HG03439 (cell line): ENCODE results near the gene MSI2.
A peak's percentile ranks its signal among the peaks of the same experiment; 100 is the strongest.
"Not testable (repeated sequence)": the region's sequence is repeated elsewhere in the genome, so short reads cannot be mapped to it uniquely, and the experiment has no call there.

Experiments
- ATAC-seq: cut with Tn5 transposase; IDR thresholded peaks from one replicate; pipeline ENCODE4 v1.9.1; 2021; ENCODE audit warnings: mild to moderate bottlenecking, moderate library complexity; ENCODE audit not compliant: unreplicated experiment

Gene MSI2

GRCh38 chr17:57603546-57603945 lies 347.2 kb downstream of the MSI2 start:
- ATAC-seq: no peak

DNA sequence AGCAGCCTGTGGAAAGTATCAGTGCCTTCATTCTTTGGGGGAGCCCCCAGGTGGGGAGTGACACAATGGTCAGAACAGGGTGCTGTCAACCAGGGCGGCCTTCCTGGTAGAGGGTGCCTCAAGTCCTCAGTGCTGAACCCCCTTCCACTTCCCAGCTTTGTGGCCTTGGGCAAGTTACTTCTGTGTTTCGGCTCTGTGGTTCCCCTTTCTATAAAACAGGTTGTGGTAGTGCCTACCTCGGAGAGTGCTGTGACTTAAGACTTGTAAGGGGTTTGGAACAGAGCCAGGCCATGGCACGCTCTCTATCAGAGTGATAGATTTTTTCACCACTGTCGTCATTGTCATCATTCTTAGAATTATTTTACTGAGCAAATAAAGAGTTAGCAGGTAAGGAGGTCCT lies 347.7 kb downstream of the MSI2 start:
- ATAC-seq: peak; percentile 42

- ATAC-seq: peak; percentile 55
Measured at GRCh38 chr17:57604771-57605674, 348.7 kb downstream of the MSI2 start.

DNA sequence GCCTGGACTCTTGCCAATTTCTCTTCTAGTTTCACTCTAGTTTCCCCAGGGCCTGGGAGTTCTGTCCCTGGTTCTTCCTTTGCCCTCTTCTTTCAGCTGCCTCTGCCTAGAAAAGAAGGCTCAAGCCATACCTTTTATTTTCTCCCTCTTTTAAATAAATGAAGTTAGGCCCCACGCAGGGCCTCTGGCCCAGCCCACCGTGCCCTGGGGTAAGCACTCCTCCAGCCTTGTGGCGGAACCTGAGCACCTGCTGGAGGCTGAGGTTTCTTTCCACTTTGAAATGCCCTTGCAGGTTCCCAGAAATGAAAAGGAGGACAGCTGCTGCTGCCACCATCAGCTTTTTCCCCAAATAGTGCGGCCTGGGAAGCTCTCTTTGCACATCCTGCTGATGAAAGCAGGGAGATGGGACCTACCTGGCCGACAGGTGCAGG lies 349.4 kb downstream of the MSI2 start:
- peak; percentile 31 for ATAC-seq

GRCh38 chr17:57606111-57606875 lies 350.0 kb downstream of the MSI2 start:
- no peak for ATAC-seq

GRCh38 chr17:57607553-57608120 lies 351.3 kb downstream of the MSI2 start:
- no peak for ATAC-seq

- no peak for ATAC-seq
Measured at GRCh38 chr17:57608369-57609124, 352.2 kb downstream of the MSI2 start.

DNA sequence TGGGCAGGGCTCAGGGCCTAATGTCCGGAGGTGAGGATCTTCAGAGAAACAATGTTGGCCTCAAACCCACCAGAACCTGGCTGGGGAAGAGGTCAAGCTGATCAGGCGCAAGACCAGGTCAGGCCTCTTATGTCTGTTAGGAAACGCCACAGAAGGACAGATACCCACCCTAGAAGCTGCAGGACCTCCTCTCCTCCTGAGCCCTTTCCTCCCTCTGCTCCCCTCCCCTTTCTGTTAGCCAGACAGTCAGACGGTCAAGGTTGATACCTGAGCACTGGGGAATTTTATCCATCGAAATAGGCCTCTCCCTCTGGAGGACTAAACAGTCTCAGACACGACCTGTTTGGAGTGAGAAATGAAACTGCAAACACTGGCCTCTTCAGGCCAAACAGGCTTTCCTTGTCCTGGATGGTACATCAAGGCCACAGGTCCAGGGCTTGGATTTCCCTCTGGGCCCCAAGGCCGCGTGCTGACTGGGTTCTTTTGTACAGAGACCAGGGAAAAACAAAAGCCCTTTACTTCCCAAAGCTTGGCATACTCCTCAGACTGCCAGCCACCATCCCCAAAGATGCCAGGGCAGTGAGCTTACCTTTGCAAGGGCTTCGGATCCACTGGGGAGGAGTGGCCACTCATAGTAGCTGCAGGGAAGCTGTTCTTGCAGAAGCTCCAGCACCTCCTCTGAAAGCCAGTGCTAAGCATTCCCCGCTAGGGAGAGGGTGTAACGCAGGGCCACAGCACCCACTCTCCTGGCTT lies 353.0 kb downstream of the MSI2 start:
- ATAC-seq: no peak

DNA sequence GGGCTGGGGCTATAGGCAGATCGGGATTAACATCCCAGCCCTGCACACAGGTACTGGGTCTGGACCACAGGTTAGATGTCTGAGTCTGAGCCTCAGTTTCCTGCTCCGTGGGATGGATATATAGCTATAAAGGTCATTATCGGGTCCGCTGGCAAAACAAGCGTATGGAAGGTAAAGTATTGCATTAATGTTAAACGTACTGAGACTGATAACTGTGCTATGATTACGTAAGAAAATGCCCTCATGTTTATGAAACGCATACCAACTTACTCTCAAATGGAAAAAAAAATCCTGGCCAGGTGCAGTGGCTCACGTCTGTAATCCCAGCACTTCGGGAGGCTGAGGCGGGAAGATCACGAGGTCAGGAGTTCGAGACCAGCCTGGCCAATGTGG lies 353.6 kb downstream of the MSI2 start:
- no peak for ATAC-seq

DNA sequence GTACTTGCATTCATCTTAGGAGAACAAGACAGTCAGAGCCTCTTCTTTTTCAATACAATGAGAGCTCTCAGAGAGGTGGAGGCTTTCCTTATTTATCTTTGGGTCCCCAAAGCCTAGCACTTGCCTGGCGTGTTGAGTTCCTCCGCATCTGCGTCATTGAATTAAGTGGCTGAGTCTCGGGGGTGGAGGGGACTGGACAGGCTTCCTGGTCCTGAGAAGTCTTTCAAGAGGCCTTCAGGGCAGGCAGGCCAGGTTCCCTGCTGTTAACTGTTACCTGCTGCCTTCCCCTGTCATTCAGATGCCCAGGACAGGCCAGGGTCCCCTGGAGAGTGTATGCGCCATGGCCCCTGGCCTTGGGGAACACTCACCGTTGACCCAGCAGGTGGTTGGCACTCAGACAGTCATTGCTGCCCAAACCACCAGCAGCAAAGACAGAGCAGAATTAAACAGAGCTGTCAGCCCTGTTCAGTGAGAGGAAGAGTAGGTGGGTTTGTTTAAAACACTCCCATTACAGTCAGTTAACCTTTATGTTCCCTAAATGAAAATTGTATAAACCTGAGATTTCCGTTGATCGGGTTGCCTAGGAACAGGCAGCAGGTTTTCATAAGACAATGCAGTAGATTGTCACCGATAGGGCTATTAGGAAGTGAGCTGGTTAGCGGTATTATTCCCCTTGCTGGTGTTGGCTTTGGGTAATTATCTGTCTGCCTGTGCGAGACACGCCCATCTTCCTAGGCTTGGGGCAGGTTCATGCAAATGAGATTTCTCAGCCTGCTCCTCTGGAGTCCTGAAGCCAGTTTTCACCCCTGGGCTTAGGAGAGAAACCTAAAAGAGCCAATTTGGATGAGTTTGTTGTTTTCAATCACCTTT lies 356.1 kb downstream of the MSI2 start:
- ATAC-seq: no peak

DNA sequence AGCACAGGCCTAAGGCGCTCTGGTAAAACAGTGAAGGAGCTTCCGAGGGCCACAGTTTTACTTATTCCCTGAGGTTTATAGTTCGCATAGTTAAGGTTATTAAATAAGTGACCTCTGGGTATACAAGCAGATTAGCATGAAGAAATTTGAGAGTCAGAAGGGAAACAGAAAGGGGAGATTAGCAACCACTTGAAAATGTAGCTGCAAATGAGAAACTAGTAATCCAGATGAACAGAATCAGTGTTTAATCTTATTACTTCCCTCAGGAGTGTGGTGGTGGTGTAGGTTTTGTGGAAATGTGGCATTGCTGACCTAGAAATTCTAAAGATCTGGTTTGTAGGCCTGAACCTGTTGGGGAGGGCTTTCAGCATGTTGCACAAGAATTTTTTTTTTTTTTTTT lies 358.4 kb downstream of the MSI2 start:
- no peak for ATAC-seq

- ATAC-seq: no peak
Measured at GRCh38 chr17:57615836-57616757, 359.8 kb downstream of the MSI2 start.

GRCh38 chr17:57617218-57617617 lies 360.9 kb downstream of the MSI2 start:
- ATAC-seq: no peak

GRCh38 chr17:57619061-57619937 lies 363.0 kb downstream of the MSI2 start:
- ATAC-seq: no peak

- no peak for ATAC-seq
Measured at GRCh38 chr17:57620576-57620975, 364.3 kb downstream of the MSI2 start.

DNA sequence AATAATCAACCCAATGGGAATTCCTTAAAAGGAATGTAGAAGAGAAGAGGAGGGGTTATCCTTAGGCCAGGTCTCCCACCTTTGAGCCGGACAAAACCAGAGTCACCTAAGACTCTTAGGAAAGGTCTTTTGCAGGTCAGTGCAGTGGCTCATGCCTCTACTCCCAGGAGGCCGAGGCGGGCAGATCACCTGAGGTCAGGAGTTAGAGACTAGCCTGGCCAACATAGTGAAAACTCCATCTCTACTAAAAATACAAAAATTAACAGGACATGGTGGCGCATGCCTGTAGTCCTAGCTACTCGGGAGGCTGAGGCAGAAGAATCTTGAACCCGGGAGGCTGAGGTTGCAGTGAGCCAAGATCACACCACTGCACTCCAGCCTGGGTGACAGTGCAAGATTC lies 365.5 kb downstream of the MSI2 start:
- not testable (repeated sequence) for ATAC-seq

GRCh38 chr17:57622306-57622682 lies 366.0 kb downstream of the MSI2 start:
- no peak for ATAC-seq
